Measurements from ENCODE around the gene CUX1.

The CUX1 gene

DNA sequence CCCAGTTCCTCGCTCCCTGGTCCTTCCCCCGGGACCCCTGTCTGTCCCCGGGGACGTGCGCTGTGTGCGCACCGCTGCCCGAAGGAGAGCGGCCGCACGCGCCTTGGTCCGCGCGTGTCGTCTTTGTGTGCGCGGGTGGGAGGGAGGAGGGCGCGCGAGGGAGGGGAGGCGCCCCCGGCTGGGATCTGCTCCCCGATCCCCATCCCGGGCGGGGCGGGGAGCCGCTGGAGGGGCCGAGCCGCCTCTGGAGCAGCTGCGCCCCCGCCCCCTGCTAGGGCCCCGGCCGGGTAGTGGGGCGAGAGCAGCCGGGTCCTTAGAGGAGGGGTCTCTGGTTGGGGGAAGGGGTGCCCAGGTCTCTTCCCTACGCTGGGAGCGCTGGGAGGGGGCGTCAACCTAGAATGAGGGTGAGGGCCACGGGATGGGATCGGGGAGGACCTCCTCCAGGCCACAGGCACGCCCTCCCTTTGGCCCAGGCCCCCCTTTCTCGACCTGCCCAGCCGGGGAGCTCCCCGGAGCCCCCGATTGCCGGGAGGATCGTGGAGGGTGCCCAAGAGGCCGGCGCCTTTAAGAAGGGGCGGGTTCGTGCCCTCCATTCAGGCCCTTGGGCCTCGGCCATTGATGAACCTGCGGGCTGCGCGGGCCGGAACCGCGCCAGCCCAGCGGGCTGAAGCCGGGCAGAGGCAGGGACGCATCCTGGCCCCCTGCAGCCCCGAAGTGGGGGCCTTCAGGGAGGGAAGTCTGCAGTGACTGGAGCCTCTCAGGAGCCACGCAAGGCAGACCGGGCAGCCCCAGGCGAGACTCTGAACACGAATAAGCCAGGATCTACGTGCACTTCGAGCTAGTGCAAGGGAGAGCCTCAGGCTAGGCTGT, 469.9 kb downstream of the CUX1 start:
- Histone ChIP-seq H3K4me1 (ENCODE audit: control insufficient read depth, insufficient read depth, low read length) (peaks cover 2% of the 10 kb centered on the region), H3K27ac (ENCODE audit: low read depth, low read length) (no peak overlapping the region), H3K4me3 (ENCODE audit: low read length) (peak overlapping the region; percentile 81), H3K27me3 (ENCODE audit: control insufficient read depth, insufficient read depth, low read length) (no peaks in the 10 kb centered on the region), H3K36me3 (ENCODE audit: control insufficient read depth, insufficient read depth, low read length) (no peaks in the 10 kb centered on the region), H3K9ac (ENCODE audit: low read length) (peak overlapping the region; percentile 40)

DNA sequence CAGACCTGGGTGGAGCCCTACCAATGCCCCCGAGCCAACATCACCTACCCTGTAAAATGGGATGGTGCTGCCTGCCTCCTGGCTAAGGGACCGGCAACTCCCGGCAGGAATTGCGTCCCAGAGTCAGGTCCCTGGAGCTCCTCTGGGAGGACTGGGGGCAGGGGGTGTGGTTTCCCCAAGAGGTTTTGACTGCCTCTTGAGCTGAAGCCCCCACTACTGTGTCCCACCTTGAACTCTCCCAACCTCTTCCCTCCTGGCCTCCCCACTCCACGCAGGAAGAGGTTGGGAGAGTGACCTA, 470.5 kb downstream of the CUX1 start:
- Histone ChIP-seq H3K9ac (ENCODE audit: low read length) (peak overlapping the region; percentile 1), H3K4me1 (ENCODE audit: control insufficient read depth, insufficient read depth, low read length) (peaks cover 2% of the 10 kb centered on the region), H3K4me3 (ENCODE audit: low read length) (peak overlapping the region; percentile 81), H3K27ac (ENCODE audit: low read depth, low read length) (no peak overlapping the region), H3K36me3 (ENCODE audit: control insufficient read depth, insufficient read depth, low read length) (no peaks in the 10 kb centered on the region), H3K27me3 (ENCODE audit: control insufficient read depth, insufficient read depth, low read length) (no peaks in the 10 kb centered on the region)

DNA sequence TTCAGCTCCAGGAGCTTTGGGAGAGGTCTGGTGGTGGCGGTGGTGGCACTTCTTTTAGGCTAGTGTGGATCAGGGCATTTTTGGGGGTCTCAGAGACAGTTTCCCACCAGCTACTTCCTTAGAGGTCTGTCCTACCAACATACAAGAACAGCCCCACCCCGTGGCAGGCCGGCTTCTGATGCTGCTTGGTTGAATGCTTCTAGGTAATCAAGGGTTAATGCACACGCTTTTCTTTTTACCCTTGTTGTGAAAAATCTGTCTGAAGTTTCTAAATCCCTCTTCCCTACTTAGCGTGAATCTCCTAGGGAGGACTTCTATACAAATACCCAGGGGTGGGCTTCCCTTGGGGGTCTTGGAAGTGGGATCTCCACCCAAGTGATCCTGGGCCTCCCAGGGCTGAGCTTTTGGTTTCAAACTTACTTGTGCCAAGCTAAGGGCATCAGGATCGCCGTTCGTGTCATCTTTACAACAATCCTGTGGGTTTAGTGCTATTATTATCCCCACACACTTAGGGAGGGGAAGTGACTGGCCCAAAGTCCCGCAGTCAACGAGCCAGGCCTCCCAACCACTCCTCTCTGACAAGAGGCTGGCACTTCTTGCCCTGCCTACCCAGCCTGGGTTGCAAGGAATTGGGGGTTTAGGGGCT, 471.0 kb downstream of the CUX1 start:
- Histone ChIP-seq H3K4me1 (ENCODE audit: control insufficient read depth, insufficient read depth, low read length) (peaks cover 2% of the 10 kb centered on the region), H3K27ac (ENCODE audit: low read depth, low read length) (no peak overlapping the region), H3K4me3 (ENCODE audit: low read length) (peak overlapping the region; percentile 81), H3K36me3 (ENCODE audit: control insufficient read depth, insufficient read depth, low read length) (no peaks in the 10 kb centered on the region), H3K9ac (ENCODE audit: low read length) (no peak overlapping the region), H3K27me3 (ENCODE audit: control insufficient read depth, insufficient read depth, low read length) (no peaks in the 10 kb centered on the region)

DNA sequence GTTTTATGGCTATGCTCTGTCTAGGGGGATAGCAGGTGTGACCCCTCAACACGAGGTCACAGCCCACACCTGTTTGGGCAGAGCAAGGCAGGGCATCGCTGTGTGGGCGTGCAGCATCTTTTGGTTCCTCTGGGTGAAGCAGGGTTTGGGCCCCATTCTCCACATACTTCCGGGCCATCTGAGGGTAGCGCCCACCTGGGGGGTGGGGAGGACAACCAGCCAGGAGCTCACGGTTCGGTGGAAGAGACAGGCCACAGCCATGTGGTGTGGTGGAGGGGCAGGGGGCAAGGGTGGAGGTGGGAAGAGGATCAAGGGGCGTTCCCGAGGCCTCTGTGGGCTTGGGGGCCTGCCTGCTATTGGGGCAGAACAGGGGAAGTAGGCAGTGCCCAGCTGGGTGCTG, 471.6 kb downstream of the CUX1 start:
- Histone ChIP-seq H3K9ac (ENCODE audit: low read length) (no peak overlapping the region), H3K27ac (ENCODE audit: low read depth, low read length) (no peak overlapping the region), H3K36me3 (ENCODE audit: control insufficient read depth, insufficient read depth, low read length) (no peaks in the 10 kb centered on the region), H3K4me3 (ENCODE audit: low read length) (no peak overlapping the region), H3K4me1 (ENCODE audit: control insufficient read depth, insufficient read depth, low read length) (peaks cover 2% of the 10 kb centered on the region), H3K27me3 (ENCODE audit: control insufficient read depth, insufficient read depth, low read length) (no peaks in the 10 kb centered on the region)

DNA sequence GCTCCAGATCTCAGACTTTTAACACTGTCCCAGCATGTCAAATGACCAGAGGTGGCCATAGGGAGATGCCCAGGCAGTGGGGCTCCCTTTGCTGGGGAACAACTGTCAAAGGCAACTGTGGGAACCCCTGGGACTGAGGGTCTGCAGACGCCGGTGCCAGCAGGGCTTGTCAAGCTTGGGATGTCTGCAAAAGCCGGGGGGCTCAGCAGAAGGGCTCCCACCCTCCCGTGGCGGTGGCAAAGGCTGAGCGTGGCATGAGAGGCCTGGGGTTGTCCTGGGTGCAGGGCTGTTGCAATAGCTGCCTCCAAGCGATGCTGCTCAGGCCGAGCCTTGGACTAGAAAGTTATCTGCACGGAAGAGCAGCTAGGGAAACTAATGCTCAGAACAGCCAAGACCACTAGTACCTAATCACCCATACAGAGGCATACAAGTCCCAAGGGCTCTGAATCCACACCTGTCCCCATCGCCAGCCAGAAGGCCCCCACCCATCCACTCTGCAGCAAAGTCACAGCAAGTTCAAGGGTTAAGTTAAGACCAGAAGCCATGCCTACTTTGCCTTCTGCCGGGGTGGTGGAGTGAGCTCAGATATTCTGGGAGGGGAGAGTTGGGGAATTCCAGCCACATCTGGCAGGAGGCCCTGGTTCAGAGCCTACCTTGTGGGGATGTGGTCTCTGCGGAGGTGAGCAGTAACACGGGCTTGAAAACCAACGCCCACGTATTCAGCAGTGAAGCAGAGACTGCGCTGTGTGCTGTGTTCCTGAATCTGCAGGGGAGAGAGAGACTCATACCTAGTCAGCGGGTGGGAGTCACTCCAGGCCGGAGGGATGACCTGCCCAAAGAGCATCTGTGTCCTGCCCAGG, 473.9 kb downstream of the CUX1 start:
- Histone ChIP-seq H3K36me3 (ENCODE audit: control insufficient read depth, insufficient read depth, low read length) (no peaks in the 10 kb centered on the region), H3K4me3 (ENCODE audit: low read length) (no peak overlapping the region), H3K9ac (ENCODE audit: low read length) (no peak overlapping the region), H3K27ac (ENCODE audit: low read depth, low read length) (no peak overlapping the region), H3K27me3 (ENCODE audit: control insufficient read depth, insufficient read depth, low read length) (no peaks in the 10 kb centered on the region), H3K4me1 (ENCODE audit: control insufficient read depth, insufficient read depth, low read length) (peaks cover 2% of the 10 kb centered on the region)

DNA sequence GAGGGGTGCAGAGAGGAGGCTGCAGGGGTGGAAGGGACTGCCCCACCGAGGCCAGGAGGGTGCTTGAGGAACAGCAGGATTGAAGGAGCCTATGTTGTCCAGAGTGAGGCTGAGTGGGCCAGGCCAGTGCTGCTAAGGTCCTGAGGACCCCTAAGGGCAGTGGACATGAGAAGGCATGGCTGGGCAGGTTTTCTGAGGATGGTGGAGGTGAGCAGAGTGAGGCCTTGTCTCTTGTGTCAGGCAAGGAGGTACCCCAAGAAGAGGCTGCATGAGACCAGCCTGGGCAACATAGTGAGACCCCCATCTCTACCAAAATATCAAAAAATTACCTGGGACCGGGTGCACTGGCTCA, 474.5 kb downstream of the CUX1 start:
- Histone ChIP-seq H3K36me3 (ENCODE audit: control insufficient read depth, insufficient read depth, low read length) (no peaks in the 10 kb centered on the region), H3K4me3 (ENCODE audit: low read length) (no peak overlapping the region), H3K27me3 (ENCODE audit: control insufficient read depth, insufficient read depth, low read length) (no peaks in the 10 kb centered on the region), H3K4me1 (ENCODE audit: control insufficient read depth, insufficient read depth, low read length) (peaks cover 2% of the 10 kb centered on the region), H3K27ac (ENCODE audit: low read depth, low read length) (no peak overlapping the region), H3K9ac (ENCODE audit: low read length) (no peak overlapping the region)

DNA sequence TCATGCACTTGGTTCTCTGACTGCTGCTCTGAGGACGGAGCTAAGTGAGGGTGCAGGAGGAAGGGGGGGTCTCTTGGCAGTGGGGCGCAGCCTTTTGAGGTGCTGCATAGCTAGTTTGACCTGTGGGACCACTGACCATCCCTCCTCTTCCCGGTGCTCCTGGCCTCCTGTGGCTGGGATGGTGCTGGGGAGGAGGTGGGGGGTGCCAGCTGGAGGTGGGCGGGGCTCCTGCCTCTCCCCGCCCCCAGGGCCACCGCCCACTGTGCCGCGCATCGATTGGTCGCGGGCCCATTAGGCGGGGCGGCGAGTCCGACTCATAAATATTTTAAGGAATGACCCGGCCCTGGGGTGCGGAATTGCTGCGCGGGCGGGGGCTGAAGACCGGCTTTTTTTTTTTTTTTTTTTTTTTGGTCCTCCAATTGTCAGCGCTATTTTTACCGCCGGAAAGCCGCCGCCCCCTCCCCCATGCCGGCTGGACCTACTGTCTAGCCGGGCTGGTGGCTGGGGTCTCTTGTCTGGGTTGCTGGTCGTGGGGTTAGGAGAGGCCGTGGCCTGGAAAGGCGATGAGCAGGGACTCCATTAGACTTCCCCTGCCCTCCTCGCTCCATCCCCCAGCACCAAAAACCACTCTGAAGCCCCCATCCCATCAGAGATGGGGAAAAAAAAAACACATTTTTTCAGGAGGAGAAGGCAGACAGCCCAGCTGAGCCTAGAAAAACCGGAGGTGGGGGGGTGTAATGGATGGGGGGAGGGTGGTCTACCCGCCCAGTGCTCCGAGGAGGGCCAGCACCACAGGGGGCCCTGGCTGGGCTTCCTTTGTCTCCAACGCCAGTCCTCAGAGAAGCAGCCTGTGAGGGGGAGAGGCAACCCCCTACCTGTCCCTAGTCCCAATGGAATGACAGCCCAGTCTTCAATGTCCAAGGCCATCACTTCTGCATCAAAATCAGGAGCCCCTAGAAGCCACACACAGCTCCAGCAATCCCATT, 475.7 kb downstream of the CUX1 start:
- no peak overlapping the region for H3K27ac ChIP-seq (ENCODE audit: low read depth, low read length)
- no peaks in the 10 kb centered on the region for H3K27me3 ChIP-seq (ENCODE audit: control insufficient read depth, insufficient read depth, low read length)
- H3K9ac ChIP-seq (ENCODE audit: low read length) = no peak overlapping the region
- H3K4me3 ChIP-seq (ENCODE audit: low read length) = no peak overlapping the region
- H3K4me1 ChIP-seq (ENCODE audit: control insufficient read depth, insufficient read depth, low read length) = no peaks in the 10 kb centered on the region
- no peaks in the 10 kb centered on the region for H3K36me3 ChIP-seq (ENCODE audit: control insufficient read depth, insufficient read depth, low read length)

DNA sequence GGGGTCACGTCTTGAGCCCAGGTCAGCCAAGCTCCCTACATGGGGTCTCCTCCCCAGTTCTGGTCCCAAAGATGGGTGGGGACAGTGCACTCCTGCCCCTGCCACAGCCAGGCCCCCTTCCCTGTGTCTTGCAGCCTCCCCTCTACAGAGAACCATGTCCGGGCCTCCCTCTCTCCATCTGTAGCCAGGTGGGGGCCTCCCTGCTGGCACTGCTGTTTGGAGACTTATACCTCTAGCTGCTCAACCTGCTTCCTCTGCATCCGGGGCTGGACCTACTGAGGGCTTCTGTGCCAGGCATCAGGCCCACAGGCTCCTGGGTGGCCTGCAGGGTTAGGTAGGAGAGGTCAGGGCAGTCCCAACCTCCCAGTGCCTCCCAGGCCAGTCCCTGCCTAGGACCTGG, 477.2 kb downstream of the CUX1 start:
- Histone ChIP-seq H3K9ac (ENCODE audit: low read length) (no peak overlapping the region), H3K36me3 (ENCODE audit: control insufficient read depth, insufficient read depth, low read length) (no peaks in the 10 kb centered on the region), H3K27ac (ENCODE audit: low read depth, low read length) (no peak overlapping the region), H3K27me3 (ENCODE audit: control insufficient read depth, insufficient read depth, low read length) (no peaks in the 10 kb centered on the region), H3K4me3 (ENCODE audit: low read length) (no peak overlapping the region), H3K4me1 (ENCODE audit: control insufficient read depth, insufficient read depth, low read length) (no peaks in the 10 kb centered on the region)

DNA sequence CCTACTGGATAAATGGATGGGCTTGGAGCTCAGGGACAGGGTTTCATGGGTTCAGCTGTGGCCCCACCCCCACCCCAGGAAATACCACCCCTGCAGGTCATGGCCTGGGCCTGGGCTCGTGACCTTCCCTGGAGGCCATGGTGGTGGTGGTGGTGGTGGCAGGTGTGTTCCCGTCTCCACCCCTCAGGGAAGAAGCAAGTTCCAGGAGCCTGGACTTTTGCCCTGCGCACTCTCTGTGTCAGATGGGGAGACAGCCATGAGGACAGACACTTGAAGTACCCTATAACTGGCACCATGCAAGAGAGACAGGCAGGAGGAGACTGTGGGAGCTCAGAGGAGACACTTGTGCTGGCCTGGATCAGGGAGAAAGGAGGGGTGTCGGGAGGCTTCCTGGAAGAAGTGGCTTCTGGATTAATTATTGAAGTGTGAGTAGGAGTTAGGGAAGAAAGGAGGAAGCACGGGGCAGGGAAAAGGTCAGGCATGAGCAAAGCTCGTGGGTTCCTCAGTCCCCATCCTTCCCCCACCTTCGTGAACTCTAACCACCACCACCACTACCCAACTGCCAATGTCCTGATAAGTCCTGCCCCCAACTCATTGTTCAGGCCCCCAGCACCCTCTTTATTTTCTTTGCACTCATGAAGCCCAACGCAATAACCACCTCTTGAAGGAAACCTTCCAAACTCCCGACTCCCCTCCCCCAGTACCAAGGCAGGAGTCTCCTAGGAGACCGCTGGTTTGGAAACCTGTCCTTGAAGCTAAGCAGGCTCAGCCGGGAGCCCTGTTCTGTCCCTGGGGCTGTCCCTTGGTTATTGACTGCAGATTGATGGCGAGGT, 478.1 kb downstream of the CUX1 start:
- H3K4me1 ChIP-seq (ENCODE audit: control insufficient read depth, insufficient read depth, low read length) = no peaks in the 10 kb centered on the region
- H3K27me3 ChIP-seq (ENCODE audit: control insufficient read depth, insufficient read depth, low read length) = no peaks in the 10 kb centered on the region
- H3K36me3 ChIP-seq (ENCODE audit: control insufficient read depth, insufficient read depth, low read length) = no peaks in the 10 kb centered on the region
- H3K9ac ChIP-seq (ENCODE audit: low read length) = no peak overlapping the region
- no peak overlapping the region for H3K4me3 ChIP-seq (ENCODE audit: low read length)
- H3K27ac ChIP-seq (ENCODE audit: low read depth, low read length) = no peak overlapping the region

DNA sequence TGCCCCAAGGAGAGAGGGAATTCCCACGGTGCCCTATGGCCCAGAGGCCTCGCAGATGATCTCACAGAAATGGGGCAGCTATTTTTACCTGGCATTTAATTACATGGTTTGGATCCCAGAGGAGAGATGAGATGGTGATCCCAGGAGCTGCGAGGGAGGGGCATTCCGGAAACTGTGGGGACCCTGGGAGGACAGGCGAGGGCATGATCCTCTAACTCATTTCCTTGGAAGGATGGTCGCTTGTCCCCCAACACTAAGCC, 478.7 kb downstream of the CUX1 start:
- no peak overlapping the region for H3K4me3 ChIP-seq (ENCODE audit: low read length)
- H3K27ac ChIP-seq (ENCODE audit: low read depth, low read length) = no peak overlapping the region
- no peaks in the 10 kb centered on the region for H3K4me1 ChIP-seq (ENCODE audit: control insufficient read depth, insufficient read depth, low read length)
- no peak overlapping the region for H3K9ac ChIP-seq (ENCODE audit: low read length)
- H3K36me3 ChIP-seq (ENCODE audit: control insufficient read depth, insufficient read depth, low read length) = no peaks in the 10 kb centered on the region
- H3K27me3 ChIP-seq (ENCODE audit: control insufficient read depth, insufficient read depth, low read length) = no peaks in the 10 kb centered on the region

DNA sequence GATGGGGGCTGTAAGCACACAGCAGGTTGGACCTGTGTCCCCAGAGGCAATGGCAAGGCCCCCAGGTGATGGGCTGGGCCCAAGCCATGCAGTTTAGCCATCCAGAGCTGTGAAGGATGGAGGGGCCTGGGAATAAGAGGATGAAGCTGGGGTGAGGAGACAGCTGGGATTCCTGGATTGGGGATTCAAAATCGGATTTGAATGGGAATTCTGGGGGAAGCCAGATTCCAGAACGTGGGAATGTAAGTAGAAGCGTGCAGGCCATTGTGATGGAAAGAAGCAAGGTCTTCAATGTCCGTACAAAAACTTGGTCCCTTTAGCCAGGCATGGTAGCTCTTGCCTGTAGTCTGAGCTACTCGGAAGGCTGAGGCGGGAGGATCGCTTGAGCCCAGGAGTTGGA, 479.1 kb downstream of the CUX1 start:
- no peaks in the 10 kb centered on the region for H3K27me3 ChIP-seq (ENCODE audit: control insufficient read depth, insufficient read depth, low read length)
- H3K27ac ChIP-seq (ENCODE audit: low read depth, low read length) = no peak overlapping the region
- no peaks in the 10 kb centered on the region for H3K4me1 ChIP-seq (ENCODE audit: control insufficient read depth, insufficient read depth, low read length)
- no peak overlapping the region for H3K4me3 ChIP-seq (ENCODE audit: low read length)
- H3K36me3 ChIP-seq (ENCODE audit: control insufficient read depth, insufficient read depth, low read length) = no peaks in the 10 kb centered on the region
- no peak overlapping the region for H3K9ac ChIP-seq (ENCODE audit: low read length)

All from rectal smooth muscle tissue (tissue), 1 donor.